ENCODE measurements around the gene ABCA8.
"Not testable (repeated sequence)": the region's sequence is repeated elsewhere in the genome, so short reads cannot be mapped to it uniquely, and the experiment has no call there.

ABCA8 gene

GRCh38 chr17:68955181-68955841 lies at the start of gene ABCA8:
ABCA8 (minus strand) TSS chr17:68955392; CDS start chr17:68942034, 13,358 bp downstream.
- peak; percentile 27 for DNase-seq

- not testable (repeated sequence) for DNase-seq
Observed at GRCh38 chr17:69004759-69005158, 49.6 kb upstream of the ABCA8 start.

- DNase-seq: not testable (repeated sequence)
Observed at GRCh38 chr17:68999743-69000142, 44.6 kb upstream of the ABCA8 start.

GRCh38 chr17:68993112-68993511 lies 37.9 kb upstream of the ABCA8 start:
- DNase-seq: no peak

- DNase-seq: no peak
Observed at GRCh38 chr17:68987966-68988365, 32.8 kb upstream of the ABCA8 start.

- DNase-seq: no peak
Observed at GRCh38 chr17:68981288-68981687, 26.1 kb upstream of the ABCA8 start.

GRCh38 chr17:68973098-68973846 lies 18.1 kb upstream of the ABCA8 start:
- DNase-seq: no peak

- no peak for DNase-seq
Observed at GRCh38 chr17:68972119-68972704, 17.0 kb upstream of the ABCA8 start.

- no peak for DNase-seq
Observed at GRCh38 chr17:68969101-68969500, 13.9 kb upstream of the ABCA8 start.

GRCh38 chr17:68963958-68964357 lies 8.8 kb upstream of the ABCA8 start:
- no peak for DNase-seq

GRCh38 chr17:68961214-68961882 lies 6.2 kb upstream of the ABCA8 start:
- DNase-seq: peak; percentile 81

GRCh38 chr17:68959117-68959516 lies 3.9 kb upstream of the ABCA8 start:
- not testable (repeated sequence) for DNase-seq

GRCh38 chr17:68957944-68958343 lies 2.8 kb upstream of the ABCA8 start:
- DNase-seq: no peak

- no peak for DNase-seq
Observed at GRCh38 chr17:68954146-68954896, 871 bp downstream of the ABCA8 start.

GRCh38 chr17:68953340-68953997 lies 1.7 kb downstream of the ABCA8 start:
- no peak for DNase-seq

GRCh38 chr17:68950725-68951124 lies 4.5 kb downstream of the ABCA8 start:
- DNase-seq: no peak

GRCh38 chr17:68947868-68948267 lies 7.3 kb downstream of the ABCA8 start:
- not testable (repeated sequence) for DNase-seq

- DNase-seq: no peak
Observed at GRCh38 chr17:68944435-68945035, 10.7 kb downstream of the ABCA8 start.

GRCh38 chr17:68943812-68944182 lies 11.4 kb downstream of the ABCA8 start:
- DNase-seq: not testable (repeated sequence)

- DNase-seq: no peak
Observed at GRCh38 chr17:68943123-68943811, 11.9 kb downstream of the ABCA8 start.

GRCh38 chr17:68942389-68942788 lies 12.8 kb downstream of the ABCA8 start:
- no peak for DNase-seq
